B cell (primary cell): ENCODE data around the gene LIN54.

Experiments used
- CTCF ChIP-seq: fragments of 200-600 bp; IDR thresholded peaks from one replicate; pipeline ENCODE4 v1.8.0; 2022; ENCODE audit warnings: antibody characterized with exemption, mild to moderate bottlenecking
- EZH2 ChIP-seq: IDR thresholded peaks from 2 replicates; pipeline ENCODE4 v1.6.1; 2012; ENCODE audit warnings: borderline replicate concordance, low read depth, mild to moderate bottlenecking, moderate library complexity, low read length; ENCODE audit not compliant: insufficient read depth, poor library complexity, severe bottlenecking

- TF ChIP-seq CTCF (no peak), EZH2 (no peak)
Observed at GRCh38 chr4:83029688-83030087, 19.1 kb upstream of the LIN54 start.
